RWPE1 (cell line): ENCODE measurements around the gene AGER.
"Not testable (repeated sequence)": the region's sequence is repeated elsewhere in the genome, so short reads cannot be mapped to it uniquely, and the experiment has no call there.

Source experiments
- CTCF ChIA-PET: fragments of 350-600 bp; sonication (Branson Sonifier 250); formaldehyde crosslinking; extraction: SDS; loops from one replicate; lab custom pipeline; 2021; lab: Yijun Ruan, JAX
- POLR2A ChIA-PET: fragments of 400-600 bp; formaldehyde crosslinking; extraction: SDS; loops from one replicate; lab custom pipeline; 2020; ENCODE audit warnings: antibody characterized with exemption; ENCODE audit not compliant: low non-redundant PET; lab: Yijun Ruan, JAX
- DNase-seq: peaks from one replicate; pipeline ENCODE4 v3.0.0; 2012; ENCODE audit warnings: low spot score
- H3K27ac ChIP-seq: fragments of 450-650 bp; 2 replicates; pipeline ENCODE4 v1.5.1; 2017
- TF ChIP-seq, protein P1 (sequence below): fragments of 450-650 bp; conservative IDR thresholded peaks from 2 replicates; pipeline ENCODE4 v1.5.1; 2017; ENCODE audit warnings: low read depth, mild to moderate bottlenecking

The AGER gene

DNA sequence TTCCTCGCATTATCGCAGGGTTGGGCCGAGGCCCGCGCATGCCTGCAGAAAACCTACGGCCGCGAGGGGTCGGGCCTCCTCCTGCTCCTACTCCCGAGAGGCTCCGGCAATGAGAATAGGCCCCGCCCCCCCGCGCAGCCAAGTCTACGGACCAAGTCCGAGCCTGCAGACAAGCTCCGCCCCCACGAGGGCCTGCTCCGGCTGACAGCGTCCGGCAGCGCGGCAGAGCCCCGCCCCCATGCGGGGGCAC lies 11.5 kb upstream of the AGER start:
- CTCF ChIA-PET: interaction anchor here (0.6 to 1.1 kb wide), 7 partner anchors 14 to 781 kb away, joined by 3 to 5 read pairs (median 3); no protein-coding TSS in a partner anchor
- TF ChIP-seq, protein P1, sequence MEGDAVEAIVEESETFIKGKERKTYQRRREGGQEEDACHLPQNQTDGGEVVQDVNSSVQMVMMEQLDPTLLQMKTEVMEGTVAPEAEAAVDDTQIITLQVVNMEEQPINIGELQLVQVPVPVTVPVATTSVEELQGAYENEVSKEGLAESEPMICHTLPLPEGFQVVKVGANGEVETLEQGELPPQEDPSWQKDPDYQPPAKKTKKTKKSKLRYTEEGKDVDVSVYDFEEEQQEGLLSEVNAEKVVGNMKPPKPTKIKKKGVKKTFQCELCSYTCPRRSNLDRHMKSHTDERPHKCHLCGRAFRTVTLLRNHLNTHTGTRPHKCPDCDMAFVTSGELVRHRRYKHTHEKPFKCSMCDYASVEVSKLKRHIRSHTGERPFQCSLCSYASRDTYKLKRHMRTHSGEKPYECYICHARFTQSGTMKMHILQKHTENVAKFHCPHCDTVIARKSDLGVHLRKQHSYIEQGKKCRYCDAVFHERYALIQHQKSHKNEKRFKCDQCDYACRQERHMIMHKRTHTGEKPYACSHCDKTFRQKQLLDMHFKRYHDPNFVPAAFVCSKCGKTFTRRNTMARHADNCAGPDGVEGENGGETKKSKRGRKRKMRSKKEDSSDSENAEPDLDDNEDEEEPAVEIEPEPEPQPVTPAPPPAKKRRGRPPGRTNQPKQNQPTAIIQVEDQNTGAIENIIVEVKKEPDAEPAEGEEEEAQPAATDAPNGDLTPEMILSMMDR: no peak; the same call in 1 of the 2 replicates
- POLR2A ChIA-PET: interaction anchor here (0.6 to 0.8 kb wide), 3 partner anchors 18 to 699 kb away, joined by 3 read pairs; no protein-coding TSS in a partner anchor

GRCh38 chr6:32194825-32195651 lies 11.0 kb upstream of the AGER start:
- peak; percentile 38 for DNase-seq
- H3K27ac ChIP-seq: peak overlapping the region; percentile 95
- TF ChIP-seq, protein P1: peak; percentile 35
- ChIA-PET POLR2A (interaction anchor here (0.6 to 0.8 kb wide), 3 partner anchors 18 to 699 kb away, joined by 3 read pairs; no protein-coding TSS in a partner anchor), CTCF (interaction anchor here (0.6 to 1.1 kb wide), 6 partner anchors 13 to 147 kb away, joined by 3 to 5 read pairs (median 3); no protein-coding TSS in a partner anchor)

More for the DNA sequence above, 11.5 kb upstream of the AGER start:
- DNase-seq: peak; percentile 97
- H3K27ac ChIP-seq: peak overlapping the region; percentile 95

DNA sequence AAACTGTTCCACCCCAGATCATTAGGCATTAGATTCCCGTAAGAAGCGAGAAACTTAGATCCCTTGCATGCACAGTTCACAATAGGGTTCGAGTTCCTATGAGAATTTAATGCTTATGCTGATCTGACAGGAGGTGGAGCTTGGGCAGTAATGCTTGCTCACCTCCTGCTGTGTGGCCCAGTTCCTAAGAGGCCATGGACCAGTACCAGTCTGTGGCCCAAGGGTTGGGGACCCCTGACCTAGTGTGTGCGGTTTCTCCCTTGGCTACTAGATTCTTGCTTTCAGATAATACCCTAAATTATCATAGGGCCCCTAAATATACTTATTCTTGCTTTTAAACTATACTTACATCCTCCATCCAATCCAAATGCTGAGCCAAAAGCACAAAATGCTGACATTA lies 10.3 kb upstream of the AGER start:
- TF ChIP-seq, protein P1: no peak
- no peak for DNase-seq
- ChIA-PET POLR2A (no interaction called here), CTCF (interaction anchor here (0.6 kb wide), 1 partner anchor 72 kb away, joined by 3 read pairs; no protein-coding TSS in a partner anchor)
- H3K27ac ChIP-seq: peak overlapping the region; percentile 95

- H3K27ac ChIP-seq: peak overlapping the region; percentile 88
- POLR2A ChIA-PET, DNase-seq: not testable (repeated sequence)
- CTCF ChIA-PET: interaction anchor here (0.6 kb wide), 1 partner anchor 1075 kb away, joined by 5 read pairs; no protein-coding TSS in a partner anchor
Observed at GRCh38 chr6:32193096-32193495, 9.0 kb upstream of the AGER start.

GRCh38 chr6:32192608-32193039 lies 8.6 kb upstream of the AGER start, which contains the start of gene GPSM3:
TSS of gene GPSM3 (minus strand) at chr6:32192643. CDS start at chr6:32192513, 130 bp downstream.
- TF ChIP-seq, protein P1: no peak
- ChIA-PET POLR2A (no interaction called here), CTCF (interaction anchor here (0.6 kb wide), 1 partner anchor 1074 kb away, joined by 5 read pairs; no protein-coding TSS in a partner anchor)
- peak within 1 kb of the TSS; percentile 88 for H3K27ac ChIP-seq
- no peak for DNase-seq

GRCh38 chr6:32191696-32192607 lies 7.9 kb upstream of the AGER start:
- ChIA-PET POLR2A (no interaction called here), CTCF (interaction anchor here (0.7 kb wide), 1 partner anchor 223 kb away, joined by 3 read pairs; no protein-coding TSS in a partner anchor)
- TF ChIP-seq, protein P1: no peak
- DNase-seq: no peak
- peak overlapping the region; percentile 88 for H3K27ac ChIP-seq
